ENCODE data around the gene CRTC3. TPM values are rescaled to one million over a fixed set of nuclear protein-coding genes. Genes with fewer than 3 reads are reported as not detected.

Gene CRTC3
- total and polyA plus RNA-seq, 4 donors = 5.1 to 16.8 (median 7.6) TPM

DNA sequence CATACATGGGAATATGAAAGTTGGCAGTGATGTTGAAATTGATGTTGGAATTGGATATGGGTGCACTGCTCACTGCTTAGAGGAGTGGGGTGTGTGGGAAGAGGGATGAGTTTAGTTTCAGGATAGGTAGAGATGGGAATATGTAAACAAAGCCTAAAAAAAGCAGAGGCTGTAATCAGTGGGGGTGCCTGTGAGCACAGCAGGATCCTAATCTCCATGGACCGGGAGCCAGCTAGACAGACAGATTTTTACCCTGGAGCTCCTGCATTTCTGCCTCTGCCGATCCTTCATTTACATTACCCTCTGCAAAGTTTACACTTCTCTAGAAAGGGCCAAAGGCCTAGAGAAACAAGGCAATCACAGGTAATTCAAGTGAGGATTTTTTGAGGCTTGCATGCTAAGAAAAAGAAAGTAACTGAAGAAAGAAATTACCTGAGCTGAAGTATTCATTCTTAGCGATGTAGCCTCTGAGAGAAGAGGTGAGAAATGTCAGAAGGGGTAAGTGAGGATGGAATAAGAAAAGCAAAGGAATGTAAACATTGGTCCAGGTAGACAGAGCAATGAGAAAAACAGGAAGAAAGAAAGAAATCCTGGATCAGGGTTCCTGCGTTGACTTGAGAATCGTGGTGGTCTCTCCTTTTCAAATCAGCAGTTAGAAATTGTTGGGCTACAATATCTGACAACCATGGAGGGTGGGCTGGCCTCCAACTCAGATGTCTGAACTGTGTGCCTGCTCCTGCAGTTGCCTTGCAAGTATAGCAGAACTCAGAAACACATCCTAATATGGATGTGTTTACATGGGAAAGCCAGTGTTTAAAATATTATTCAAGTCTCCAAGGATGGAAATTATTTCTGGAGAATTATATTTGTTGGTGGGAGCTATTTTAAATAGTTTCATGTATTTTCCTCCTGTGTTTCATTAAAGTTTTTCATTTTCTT, 79.8 kb downstream of the CRTC3 start:
- Histone ChIP-seq H3K4me3 (ENCODE audit: low read depth in 1 of 3, low read length in 3 of 3) (no peak overlapping the region), H3K36me3 (ENCODE audit: control insufficient read depth in 4 of 4, insufficient read depth in 3 of 4, low read depth in 1 of 4, low read length in 3 of 4) (peaks cover 0 to 24% (median 15%) of the 10 kb centered on the region in 4 donors), H3K27ac (ENCODE audit: low read depth in 1 of 2, low read length in 2 of 2) (no peak overlapping the region), H3K27me3 (ENCODE audit: control insufficient read depth in 4 of 4, insufficient read depth in 4 of 4, low read length in 3 of 4) (no peaks in the 10 kb centered on the region), H3K4me1 (ENCODE audit: control insufficient read depth in 4 of 4, insufficient read depth in 4 of 4, low read length in 3 of 4) (no peaks in the 10 kb centered on the region), H3K9ac (ENCODE audit: low read depth in 1 of 2, low read length in 2 of 2) (no peak overlapping the region), H3K9me3 (ENCODE audit: control insufficient read depth in 4 of 4, low read length in 3 of 4) (no peaks in the 10 kb centered on the region)
- DNase-seq (ENCODE audit: low spot score) = no peak
- TF ChIP-seq YY1 (IDR thresholded peaks at IDR 0.05) = no peak
- no peak for TF ChIP-seq ATF3 (IDR thresholded peaks at IDR 0.05)
- no peak for TF ChIP-seq SP1 (IDR thresholded peaks at IDR 0.05)
- no peak for TF ChIP-seq JUND (IDR thresholded peaks at IDR 0.05)
- TF ChIP-seq, protein P1, sequence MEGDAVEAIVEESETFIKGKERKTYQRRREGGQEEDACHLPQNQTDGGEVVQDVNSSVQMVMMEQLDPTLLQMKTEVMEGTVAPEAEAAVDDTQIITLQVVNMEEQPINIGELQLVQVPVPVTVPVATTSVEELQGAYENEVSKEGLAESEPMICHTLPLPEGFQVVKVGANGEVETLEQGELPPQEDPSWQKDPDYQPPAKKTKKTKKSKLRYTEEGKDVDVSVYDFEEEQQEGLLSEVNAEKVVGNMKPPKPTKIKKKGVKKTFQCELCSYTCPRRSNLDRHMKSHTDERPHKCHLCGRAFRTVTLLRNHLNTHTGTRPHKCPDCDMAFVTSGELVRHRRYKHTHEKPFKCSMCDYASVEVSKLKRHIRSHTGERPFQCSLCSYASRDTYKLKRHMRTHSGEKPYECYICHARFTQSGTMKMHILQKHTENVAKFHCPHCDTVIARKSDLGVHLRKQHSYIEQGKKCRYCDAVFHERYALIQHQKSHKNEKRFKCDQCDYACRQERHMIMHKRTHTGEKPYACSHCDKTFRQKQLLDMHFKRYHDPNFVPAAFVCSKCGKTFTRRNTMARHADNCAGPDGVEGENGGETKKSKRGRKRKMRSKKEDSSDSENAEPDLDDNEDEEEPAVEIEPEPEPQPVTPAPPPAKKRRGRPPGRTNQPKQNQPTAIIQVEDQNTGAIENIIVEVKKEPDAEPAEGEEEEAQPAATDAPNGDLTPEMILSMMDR (IDR thresholded peaks at IDR 0.05; ENCODE audit: low read depth, low read length, missing input control) = no peak
- no peak for TF ChIP-seq FOXA2 (IDR thresholded peaks at IDR 0.05)
- no peak for TF ChIP-seq HNF4A (conservative IDR thresholded peaks at IDR 0.05)
- TF ChIP-seq EGR1 (IDR thresholded peaks at IDR 0.05; ENCODE audit: low read depth in 2 of 2) = no peak
- TF ChIP-seq GABPA (IDR thresholded peaks at IDR 0.05 in 1 of 2, conservative IDR thresholded peaks at IDR 0.05 in 1 of 2) = no peak
- TF ChIP-seq ZBTB33 (IDR thresholded peaks at IDR 0.05) = no peak
- TF ChIP-seq REST (IDR thresholded peaks at IDR 0.05) = no peak
- TF ChIP-seq RAD21 (IDR thresholded peaks at IDR 0.05) = no peak
- TF ChIP-seq FOXA1 (IDR thresholded peaks at IDR 0.05) = no peak
- no peak for TF ChIP-seq HNF4G (IDR thresholded peaks at IDR 0.05)
- TF ChIP-seq TAF1 (conservative IDR thresholded peaks at IDR 0.05) = no peak
- no peak for TF ChIP-seq RXRA (IDR thresholded peaks at IDR 0.05)
- TF ChIP-seq MAX (IDR thresholded peaks at IDR 0.05) = no peak
- WGBS = 68% methylated on average over 5 of the region's 5 CpGs
